ENCODE measurements around the gene PPOX. TPM values are rescaled to one million over a fixed set of nuclear protein-coding genes. Genes with fewer than 3 reads are reported as not detected.

PPOX gene
- total RNA-seq, 5 donors from 2014 or later (not counting 1 experiment from before 2014, with no cell fraction given), result 38.3 to 85.4 (median 69.2) TPM

DNA sequence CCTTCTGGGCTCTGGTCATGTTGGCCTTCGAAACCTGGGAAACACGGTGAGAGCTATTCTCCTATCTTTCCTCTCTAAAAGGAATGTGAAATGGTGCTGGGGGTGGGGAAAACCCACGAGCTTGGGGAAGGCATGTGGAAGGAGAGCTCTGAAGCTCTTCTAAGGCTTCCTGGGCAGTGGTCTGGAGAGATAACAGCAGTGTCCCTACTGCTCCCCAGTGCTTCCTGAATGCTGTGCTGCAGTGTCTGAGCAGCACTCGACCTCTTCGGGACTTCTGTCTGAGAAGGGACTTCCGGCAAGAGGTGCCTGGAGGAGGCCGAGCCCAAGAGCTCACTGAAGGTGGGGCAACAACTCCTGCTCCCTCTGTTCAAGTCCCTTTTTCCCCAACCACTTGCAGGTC lies 4.2 kb upstream of the PPOX start:
- DNase-seq (no peak), ATAC-seq (replicated peaks in 1 of 4) (no peak)
- CTCF ChIA-PET, result no interaction called here
- H3K27ac ChIP-seq (ENCODE audit: low read length), result no peak overlapping the region
- H3K4me3 ChIP-seq (ENCODE audit: control insufficient read depth in 1 of 2, extremely low read depth in 1 of 2, low read length in 1 of 2), result no peak overlapping the region
- peaks cover 8 to 45% of the 10 kb centered on the region in 2 donors for H3K36me3 ChIP-seq (ENCODE audit: control insufficient read depth in 2 of 2, extremely low read depth in 1 of 2, insufficient read depth in 1 of 2, low read length in 1 of 2)
- Mint-ChIP-seq H3K4me1 (peaks cover 69 to 75% (median 72%) of the 10 kb centered on the region in 3 donors), H3K9me3 (no peaks in the 10 kb centered on the region), H3K27me3 (no peaks in the 10 kb centered on the region), H3K36me3 (peaks cover 15% of the 10 kb centered on the region), H3K27ac (peak overlapping the region; percentile 1 to 53), H3K4me3 (peak overlapping the region in 2 of 3 donors; percentile 25 to 94)
- POLR2A ChIA-PET, result interaction anchor here (0.6 to 1.0 kb wide), 3 partner anchors 9 to 44 kb away, joined by 3 to 5 read pairs (median 3); partner anchors contain the start of genes NIT1 (in 1 of the 2) and PFDN2 (in 1 of the 2)
- peaks cover 11 to 51% of the 10 kb centered on the region in 2 experiments for H3K4me1 ChIP-seq (ENCODE audit: control insufficient read depth in 1 of 2, extremely low read depth in 1 of 2, insufficient read depth in 2 of 2, low read length in 2 of 2)
- 96% methylated on average over 4 of the region's 7 CpGs for WGBS (ENCODE audit: insufficient coverage)
- H3K9me3 ChIP-seq, result no peaks in the 10 kb centered on the region
- H3K27me3 ChIP-seq (replicated peaks in 1 of 2; ENCODE audit: control insufficient read depth in 2 of 2, extremely low read depth in 1 of 2, insufficient read depth in 2 of 2, low read length in 1 of 2), result no peaks in the 10 kb centered on the region

DNA sequence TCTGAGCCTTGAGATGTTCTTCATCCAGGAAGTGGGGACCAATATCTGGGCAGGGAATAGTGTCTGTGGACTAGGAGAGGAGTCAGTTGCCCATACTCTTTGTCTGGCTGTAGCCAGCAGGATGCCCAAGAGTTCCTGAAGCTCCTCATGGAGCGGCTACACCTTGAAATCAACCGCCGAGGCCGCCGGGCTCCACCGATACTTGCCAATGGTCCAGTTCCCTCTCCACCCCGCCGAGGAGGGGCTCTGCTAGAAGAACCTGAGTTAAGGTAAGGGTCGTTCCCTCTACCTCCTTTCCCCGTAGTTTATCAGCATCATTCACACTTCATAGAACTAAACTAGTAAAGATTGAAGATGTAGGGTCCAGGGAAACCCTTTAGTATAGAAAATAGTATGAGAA lies 3.4 kb upstream of the PPOX start:
- peak overlapping the region in 1 of 3 donors; percentile 94 for H3K4me3 Mint-ChIP-seq
- H3K9me3 Mint-ChIP-seq, result no peaks in the 10 kb centered on the region
- ATAC-seq (replicated peaks in 1 of 4) (no peak), DNase-seq (no peak)
- H3K9me3 ChIP-seq, result no peaks in the 10 kb centered on the region
- peaks cover 6 to 38% of the 10 kb centered on the region in 2 donors for H3K36me3 ChIP-seq (ENCODE audit: control insufficient read depth in 2 of 2, extremely low read depth in 1 of 2, insufficient read depth in 1 of 2, low read length in 1 of 2)
- CTCF ChIA-PET, result no interaction called here
- peaks cover 70 to 78% (median 77%) of the 10 kb centered on the region in 3 donors for H3K4me1 Mint-ChIP-seq
- H3K27me3 ChIP-seq (replicated peaks in 1 of 2; ENCODE audit: control insufficient read depth in 2 of 2, extremely low read depth in 1 of 2, insufficient read depth in 2 of 2, low read length in 1 of 2), result no peaks in the 10 kb centered on the region
- WGBS (ENCODE audit: insufficient coverage), result 100% methylated on average over 6 of the region's 10 CpGs
- no peaks in the 10 kb centered on the region for H3K27me3 Mint-ChIP-seq
- peak overlapping the region in 1 of 2 donors; percentile 7 for H3K27ac Mint-ChIP-seq
- H3K4me1 ChIP-seq (ENCODE audit: control insufficient read depth in 1 of 2, extremely low read depth in 1 of 2, insufficient read depth in 2 of 2, low read length in 2 of 2), result peaks cover 14 to 58% of the 10 kb centered on the region in 2 experiments
- H3K4me3 ChIP-seq (ENCODE audit: control insufficient read depth in 1 of 2, extremely low read depth in 1 of 2, low read length in 1 of 2), result no peak overlapping the region
- H3K27ac ChIP-seq (ENCODE audit: low read length), result no peak overlapping the region
- POLR2A ChIA-PET, result interaction anchor here in 1 of 2 donors (0.6 kb wide), 1 partner anchor 45 kb away, joined by 5 read pairs; the partner anchor contains the start of genes NIT1 and PFDN2
- peaks cover 8% of the 10 kb centered on the region for H3K36me3 Mint-ChIP-seq

DNA sequence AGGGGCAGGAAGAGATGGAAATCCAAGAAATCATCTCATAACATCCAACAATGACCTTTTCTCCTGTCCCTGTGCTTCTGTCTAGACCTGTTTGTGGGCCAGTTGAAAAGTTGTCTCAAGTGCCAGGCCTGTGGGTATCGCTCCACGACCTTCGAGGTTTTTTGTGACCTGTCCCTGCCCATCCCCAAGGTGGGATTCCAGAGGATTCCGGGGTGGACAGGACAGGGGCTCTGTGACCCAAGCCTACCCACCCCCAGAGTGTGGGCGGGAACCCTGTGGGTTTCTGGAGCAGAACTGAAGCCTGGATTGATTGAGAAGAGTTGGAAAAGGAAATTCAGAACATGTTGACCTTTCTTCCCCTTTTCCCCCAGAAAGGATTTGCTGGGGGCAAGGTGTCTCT lies 2.4 kb upstream of the PPOX start:
- Mint-ChIP-seq H3K27me3 (no peaks in the 10 kb centered on the region), H3K9me3 (no peaks in the 10 kb centered on the region), H3K4me3 (no peak overlapping the region), H3K36me3 (peaks cover 3% of the 10 kb centered on the region), H3K27ac (peak overlapping the region; percentile 84 to 96), H3K4me1 (peaks cover 66 to 76% (median 75%) of the 10 kb centered on the region in 3 donors)
- no peak for ATAC-seq (replicated peaks in 1 of 4)
- Histone ChIP-seq H3K27ac (ENCODE audit: low read length) (no peak overlapping the region), H3K27me3 (replicated peaks in 1 of 2; ENCODE audit: control insufficient read depth in 2 of 2, extremely low read depth in 1 of 2, insufficient read depth in 2 of 2, low read length in 1 of 2) (no peaks in the 10 kb centered on the region), H3K9me3 (no peaks in the 10 kb centered on the region), H3K4me1 (ENCODE audit: control insufficient read depth in 1 of 2, extremely low read depth in 1 of 2, insufficient read depth in 2 of 2, low read length in 2 of 2) (peaks cover 14 to 57% of the 10 kb centered on the region in 2 experiments), H3K36me3 (ENCODE audit: control insufficient read depth in 2 of 2, extremely low read depth in 1 of 2, insufficient read depth in 1 of 2, low read length in 1 of 2) (peaks cover 11 to 34% of the 10 kb centered on the region in 2 donors), H3K4me3 (ENCODE audit: control insufficient read depth in 1 of 2, extremely low read depth in 1 of 2, low read length in 1 of 2) (no peak overlapping the region)
- POLR2A ChIA-PET, result interaction anchor here in 1 of 2 donors (0.5 kb wide), 1 partner anchor 93 kb away, joined by 3 read pairs; no protein-coding TSS in a partner anchor
- no peak for DNase-seq
- WGBS (ENCODE audit: insufficient coverage), result 95% methylated on average over 3 of the region's 5 CpGs
- CTCF ChIA-PET, result interaction anchor here in 1 of 2 donors (1.1 kb wide), 1 partner anchor 23 kb away, joined by 3 read pairs; no protein-coding TSS in a partner anchor

DNA sequence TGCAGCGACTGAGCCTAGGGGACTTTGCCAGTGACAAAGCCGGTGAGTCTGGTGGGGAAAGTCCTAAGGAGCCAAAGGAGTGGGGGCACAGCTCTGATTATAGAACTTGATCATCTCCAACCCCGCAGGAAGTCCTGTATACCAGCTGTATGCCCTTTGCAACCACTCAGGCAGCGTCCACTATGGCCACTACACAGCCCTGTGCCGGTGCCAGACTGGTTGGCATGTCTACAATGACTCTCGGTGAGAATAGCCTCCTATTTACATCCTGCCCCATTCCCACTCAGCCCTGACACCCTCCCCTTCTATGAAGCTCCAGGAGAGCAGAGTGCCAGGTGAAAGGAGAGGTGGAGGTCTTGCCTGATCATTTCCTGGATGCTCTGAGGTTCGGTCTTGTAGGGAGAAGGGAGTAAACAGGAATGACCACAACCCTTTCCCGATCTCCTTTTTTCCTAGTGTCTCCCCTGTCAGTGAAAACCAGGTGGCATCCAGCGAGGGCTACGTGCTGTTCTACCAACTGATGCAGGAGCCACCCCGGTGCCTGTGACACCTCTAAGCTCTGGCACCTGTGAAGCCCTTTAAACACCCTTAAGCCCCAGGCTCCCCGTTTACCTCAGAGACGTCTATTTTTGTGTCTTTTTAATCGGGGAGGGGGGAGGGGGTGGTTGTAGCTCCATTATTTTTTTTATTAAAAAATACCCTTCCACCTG lies 1.2 kb upstream of the PPOX start:
- Histone ChIP-seq H3K27ac (ENCODE audit: low read length) (peak overlapping the region; percentile 97), H3K4me1 (ENCODE audit: control insufficient read depth in 1 of 2, extremely low read depth in 1 of 2, insufficient read depth in 2 of 2, low read length in 2 of 2) (peaks cover 10 to 48% of the 10 kb centered on the region in 2 experiments), H3K4me3 (ENCODE audit: control insufficient read depth in 1 of 2, extremely low read depth in 1 of 2, low read length in 1 of 2) (peak overlapping the region; percentile 87 to 88), H3K9me3 (no peaks in the 10 kb centered on the region), H3K36me3 (ENCODE audit: control insufficient read depth in 2 of 2, extremely low read depth in 1 of 2, insufficient read depth in 1 of 2, low read length in 1 of 2) (peaks cover 16 to 42% of the 10 kb centered on the region in 2 donors), H3K27me3 (replicated peaks in 1 of 2; ENCODE audit: control insufficient read depth in 2 of 2, extremely low read depth in 1 of 2, insufficient read depth in 2 of 2, low read length in 1 of 2) (no peaks in the 10 kb centered on the region)
- ChIA-PET CTCF (interaction anchor here (0.8 to 2.4 kb wide), 12 partner anchors 11 to 584 kb away, joined by 3 to 29 read pairs (median 8); partner anchors contain the start of genes DEDD (in 2 of the 2), B4GALT3 (in 1 of the 2), DUSP12 (in 1 of the 2) and F11R (in 1 of the 2)), POLR2A (interaction anchor here (0.5 to 2.2 kb wide), 17 partner anchors 10 to 896 kb away, joined by 3 to 18 read pairs (median 4); partner anchors contain the start of genes B4GALT3 (in 2 of the 2), UFC1 (in 2 of the 2), NDUFS2 (in 1 of the 2) and USF1 (in 1 of the 2))
- H3K4me3 Mint-ChIP-seq, result peak overlapping the region; percentile 28 to 72 (median 47)
- 93% methylated on average over 7 of the region's 14 CpGs for WGBS (ENCODE audit: insufficient coverage)
- peaks cover 7% of the 10 kb centered on the region for H3K36me3 Mint-ChIP-seq
- no peak for ATAC-seq (replicated peaks in 1 of 4)
- H3K4me1 Mint-ChIP-seq, result peaks cover 55 to 71% (median 69%) of the 10 kb centered on the region in 3 donors
- H3K9me3 Mint-ChIP-seq, result no peaks in the 10 kb centered on the region
- H3K27ac Mint-ChIP-seq, result peak overlapping the region; percentile 96 to 99
- H3K27me3 Mint-ChIP-seq, result no peaks in the 10 kb centered on the region
- DNase-seq, result no peak

DNA sequence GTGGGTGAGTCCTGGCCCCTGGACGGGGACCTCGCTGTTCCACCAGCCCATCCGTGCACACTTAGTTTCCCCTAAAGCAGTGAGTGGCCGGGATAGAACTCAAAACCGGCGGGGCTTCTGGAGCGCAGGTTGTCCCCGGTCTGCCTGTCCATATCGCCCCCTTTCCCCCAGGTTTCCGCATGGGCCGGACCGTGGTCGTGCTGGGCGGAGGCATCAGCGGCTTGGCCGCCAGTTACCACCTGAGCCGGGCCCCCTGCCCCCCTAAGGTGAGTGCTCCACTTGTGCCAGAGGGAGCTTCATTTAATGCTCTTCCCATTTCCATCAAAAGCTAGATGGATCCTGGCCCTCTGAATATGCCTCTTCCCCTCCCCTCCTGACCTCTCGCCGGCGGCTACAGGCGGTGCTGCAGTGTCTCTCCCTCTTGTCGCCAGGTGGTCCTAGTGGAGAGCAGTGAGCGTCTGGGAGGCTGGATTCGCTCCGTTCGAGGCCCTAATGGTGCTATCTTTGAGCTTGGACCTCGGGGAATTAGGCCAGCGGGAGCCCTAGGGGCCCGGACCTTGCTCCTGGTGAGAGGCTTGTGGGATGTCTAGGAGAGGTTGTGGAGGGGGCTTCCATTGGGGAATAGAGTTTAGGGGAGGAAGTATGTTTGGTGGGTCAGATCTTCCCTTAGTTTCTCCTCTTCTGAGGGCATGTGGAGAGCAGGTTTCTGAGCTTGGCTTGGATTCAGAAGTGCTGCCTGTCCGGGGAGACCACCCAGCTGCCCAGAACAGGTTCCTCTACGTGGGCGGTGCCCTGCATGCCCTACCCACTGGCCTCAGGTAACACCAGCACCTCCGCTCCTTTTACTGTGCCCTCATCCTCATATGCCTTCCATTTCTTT lies 683 bp downstream of the PPOX start:
- Histone ChIP-seq H3K36me3 (ENCODE audit: control insufficient read depth in 2 of 2, extremely low read depth in 1 of 2, insufficient read depth in 1 of 2, low read length in 1 of 2) (peaks cover 24 to 52% of the 10 kb centered on the region in 2 donors), H3K27me3 (replicated peaks in 1 of 2; ENCODE audit: control insufficient read depth in 2 of 2, extremely low read depth in 1 of 2, insufficient read depth in 2 of 2, low read length in 1 of 2) (no peaks in the 10 kb centered on the region), H3K4me1 (ENCODE audit: control insufficient read depth in 1 of 2, extremely low read depth in 1 of 2, insufficient read depth in 2 of 2, low read length in 2 of 2) (peaks cover 7 to 31% of the 10 kb centered on the region in 2 experiments), H3K4me3 (ENCODE audit: control insufficient read depth in 1 of 2, extremely low read depth in 1 of 2, low read length in 1 of 2) (peak overlapping the region; percentile 87 to 88), H3K27ac (ENCODE audit: low read length) (peak overlapping the region; percentile 97), H3K9me3 (no peaks in the 10 kb centered on the region)
- ChIA-PET POLR2A (interaction anchor here (0.5 to 2.2 kb wide), 11 partner anchors 9 to 172 kb away, joined by 3 to 18 read pairs (median 7); partner anchors contain the start of genes B4GALT3 (in 1 of the 2) and UFC1 (in 1 of the 2)), CTCF (interaction anchor here (0.7 to 2.4 kb wide), 10 partner anchors 10 to 121 kb away, joined by 3 to 29 read pairs (median 8); partner anchors contain the start of genes DEDD (in 2 of the 2), B4GALT3 (in 1 of the 2), NIT1 (in 1 of the 2) and PFDN2 (in 1 of the 2))
- H3K4me3 Mint-ChIP-seq, result peak overlapping the region; percentile 72 to 88 (median 87)
- H3K4me1 Mint-ChIP-seq, result peaks cover 49 to 53% (median 52%) of the 10 kb centered on the region in 3 donors
- 12% methylated on average over 31 of the region's 33 CpGs for WGBS (ENCODE audit: insufficient coverage)
- no peaks in the 10 kb centered on the region for H3K27me3 Mint-ChIP-seq
- peaks cover 18% of the 10 kb centered on the region for H3K36me3 Mint-ChIP-seq
- no peaks in the 10 kb centered on the region for H3K9me3 Mint-ChIP-seq
- ATAC-seq (replicated peaks in 1 of 4) (no peak), DNase-seq (no peak)
- peak overlapping the region; percentile 96 to 99 for H3K27ac Mint-ChIP-seq
